GM12878 (cell line): ENCODE data around the gene HPD. TPM values are rescaled to one million over a fixed set of nuclear protein-coding genes. Genes with fewer than 3 reads are reported as not detected.

Source experiments
- IKZF1 ChIP-seq: fragments of 450-650 bp; conservative IDR thresholded peaks from 2 replicates; pipeline ENCODE4 v1.6.1; 2017; ENCODE audit warnings: antibody characterized with exemption, mild to moderate bottlenecking
- IRF5 ChIP-seq: fragments of 450-650 bp; IDR thresholded peaks from 2 replicates; pipeline ENCODE4 v1.6.1; 2017; ENCODE audit warnings: borderline replicate concordance
- KAT2A ChIP-seq: conservative IDR thresholded peaks from 2 replicates; pipeline ENCODE4 v1.6.1; 2011; ENCODE audit warnings: low read depth, low read length; ENCODE audit not compliant: control insufficient read depth
- MXI1 ChIP-seq: fragments of 150-350 bp; IDR thresholded peaks from 2 replicates; pipeline ENCODE4 v1.6.1; 2011; ENCODE audit warnings: low read depth, mild to moderate bottlenecking, inconsistent platforms, low read length, improper control_type of control experiment
- NFYA ChIP-seq: IDR thresholded peaks from 2 replicates; pipeline ENCODE4 v1.6.1; 2011; ENCODE audit warnings: low read depth, mild to moderate bottlenecking, low read length, improper control_type of control experiment, borderline replicate concordance
- POLR2A ChIP-seq: IDR thresholded peaks from 2 replicates; pipeline ENCODE4 v1.6.1; 2011; ENCODE audit warnings: low read depth, mild to moderate bottlenecking, low read length
- RUNX3 ChIP-seq: IDR thresholded peaks from 2 replicates; pipeline ENCODE4 v1.6.1; 2012; ENCODE audit warnings: low read length, inconsistent platforms
- SMC3 ChIP-seq: IDR thresholded peaks from 2 replicates; pipeline ENCODE4 v1.6.1; 2011; ENCODE audit warnings: low read length, improper control_type of control experiment, borderline replicate concordance
- SPI1 ChIP-seq: IDR thresholded peaks from 2 replicates; pipeline ENCODE4 v1.6.1; 2011; ENCODE audit warnings: low read depth, mild to moderate bottlenecking, low read length, moderate library complexity, borderline replicate concordance; ENCODE audit not compliant: insufficient read depth
- TBL1XR1 ChIP-seq: IDR thresholded peaks from 2 replicates; pipeline ENCODE4 v1.6.1; 2012; ENCODE audit warnings: low read depth, low read length, improper control_type of control experiment
- ZBTB11 ChIP-seq: fragments of 450-650 bp; formaldehyde crosslinking; IDR thresholded peaks from 2 replicates; pipeline ENCODE4 v1.5.0; 2022; ENCODE audit warnings: mild to moderate bottlenecking, missing genetic modification characterization
- ZBTB33 ChIP-seq: fragments of 450-650 bp; IDR thresholded peaks from 2 replicates; pipeline ENCODE4 v1.6.1; 2017; ENCODE audit warnings: mild to moderate bottlenecking
- ZNF217 ChIP-seq: fragments of 450-650 bp; IDR thresholded peaks from 2 replicates; pipeline ENCODE4 v1.6.1; 2017; ENCODE audit warnings: antibody characterized with exemption, mild to moderate bottlenecking
- ZNF592 ChIP-seq: fragments of 450-650 bp; IDR thresholded peaks from 2 replicates; pipeline ENCODE4 v1.6.1; 2017; ENCODE audit warnings: mild to moderate bottlenecking, moderate library complexity
- polyA plus RNA-seq, 11 experiments: library from polyadenylated mRNA; depleted of rRNA in 4 of 11; unstranded in 6 of 11; stranded (reverse) in 5 of 11; fragments of >200 nt; fragmentation: Nextera tagmentation in 4 of 11; fragmentation: Illumina TruSeq in 1 of 11; extraction: Ambion mirVana in 4 of 11; extraction: Trizol in 1 of 11; gene quantifications; 1 replicate in 1 of 11; 2 replicates in 10 of 11; pipeline versions ENCODE4 v1.2.1 to v1.2.3, GENCODE V29; 2011 to 2016; ENCODE audit warnings: inconsistent platforms in 2 of 11, missing spikeins in 2 of 11, low read depth in 1 of 11
- total RNA-seq, 4 experiments: library from RNA; depleted of rRNA in 3 of 4; stranded (reverse); fragments of >200 nt in 3 of 4; fragmentation: Illumina TruSeq in 1 of 4; extraction: Trizol in 1 of 4; gene quantifications; 2 replicates each; pipeline versions ENCODE4 v1.2.1 to v1.2.3, GENCODE V29; 2013 to 2021
- TF ChIP-seq, protein P1 (sequence below): fragments of 450-650 bp; IDR thresholded peaks from 2 replicates; pipeline ENCODE4 v1.6.1; 2017; ENCODE audit warnings: antibody characterized with exemption, mild to moderate bottlenecking, moderate library complexity

HPD gene
- total and polyA plus RNA-seq, 10 of the 15 experiments (the other 5 are each of a cell fraction or from before 2014, with no cell fraction given): 0.04 to 0.69 (median 0.28) TPM; not detected in 7

GRCh38 chr12:121888478-121889273, 30.0 kb upstream of the HPD start, which contains the start of gene PSMD9 (continued):
- no peak for TF ChIP-seq ZNF592
- TF ChIP-seq SMC3: peak; percentile 34; the same call in 1 of the 2 replicates
- no peak for TF ChIP-seq ZBTB33
- no peak for TF ChIP-seq NFYA
- TF ChIP-seq IRF5: no peak
- peak; percentile 86 for TF ChIP-seq IKZF1
- TF ChIP-seq ZBTB11 (CRISPR knock-in tag): 0 out of 2 replicates have a peak, but pooled peaks have one; percentile 8
- TF ChIP-seq SPI1: no peak
- peak; percentile 84 for TF ChIP-seq RUNX3
- TF ChIP-seq KAT2A: no peak
- TF ChIP-seq, protein P1, sequence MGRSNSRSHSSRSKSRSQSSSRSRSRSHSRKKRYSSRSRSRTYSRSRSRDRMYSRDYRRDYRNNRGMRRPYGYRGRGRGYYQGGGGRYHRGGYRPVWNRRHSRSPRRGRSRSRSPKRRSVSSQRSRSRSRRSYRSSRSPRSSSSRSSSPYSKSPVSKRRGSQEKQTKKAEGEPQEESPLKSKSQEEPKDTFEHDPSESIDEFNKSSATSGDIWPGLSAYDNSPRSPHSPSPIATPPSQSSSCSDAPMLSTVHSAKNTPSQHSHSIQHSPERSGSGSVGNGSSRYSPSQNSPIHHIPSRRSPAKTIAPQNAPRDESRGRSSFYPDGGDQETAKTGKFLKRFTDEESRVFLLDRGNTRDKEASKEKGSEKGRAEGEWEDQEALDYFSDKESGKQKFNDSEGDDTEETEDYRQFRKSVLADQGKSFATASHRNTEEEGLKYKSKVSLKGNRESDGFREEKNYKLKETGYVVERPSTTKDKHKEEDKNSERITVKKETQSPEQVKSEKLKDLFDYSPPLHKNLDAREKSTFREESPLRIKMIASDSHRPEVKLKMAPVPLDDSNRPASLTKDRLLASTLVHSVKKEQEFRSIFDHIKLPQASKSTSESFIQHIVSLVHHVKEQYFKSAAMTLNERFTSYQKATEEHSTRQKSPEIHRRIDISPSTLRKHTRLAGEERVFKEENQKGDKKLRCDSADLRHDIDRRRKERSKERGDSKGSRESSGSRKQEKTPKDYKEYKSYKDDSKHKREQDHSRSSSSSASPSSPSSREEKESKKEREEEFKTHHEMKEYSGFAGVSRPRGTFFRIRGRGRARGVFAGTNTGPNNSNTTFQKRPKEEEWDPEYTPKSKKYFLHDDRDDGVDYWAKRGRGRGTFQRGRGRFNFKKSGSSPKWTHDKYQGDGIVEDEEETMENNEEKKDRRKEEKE: no peak
- TF ChIP-seq ZNF217: no peak
- peak; percentile 96 for TF ChIP-seq MXI1
- peak; percentile 98 for TF ChIP-seq POLR2A
- 0 out of 2 replicates have a peak, but pooled peaks have one; percentile 69 for TF ChIP-seq TBL1XR1
